ENCODE data around the gene NAV3.

The NAV3 gene

DNA sequence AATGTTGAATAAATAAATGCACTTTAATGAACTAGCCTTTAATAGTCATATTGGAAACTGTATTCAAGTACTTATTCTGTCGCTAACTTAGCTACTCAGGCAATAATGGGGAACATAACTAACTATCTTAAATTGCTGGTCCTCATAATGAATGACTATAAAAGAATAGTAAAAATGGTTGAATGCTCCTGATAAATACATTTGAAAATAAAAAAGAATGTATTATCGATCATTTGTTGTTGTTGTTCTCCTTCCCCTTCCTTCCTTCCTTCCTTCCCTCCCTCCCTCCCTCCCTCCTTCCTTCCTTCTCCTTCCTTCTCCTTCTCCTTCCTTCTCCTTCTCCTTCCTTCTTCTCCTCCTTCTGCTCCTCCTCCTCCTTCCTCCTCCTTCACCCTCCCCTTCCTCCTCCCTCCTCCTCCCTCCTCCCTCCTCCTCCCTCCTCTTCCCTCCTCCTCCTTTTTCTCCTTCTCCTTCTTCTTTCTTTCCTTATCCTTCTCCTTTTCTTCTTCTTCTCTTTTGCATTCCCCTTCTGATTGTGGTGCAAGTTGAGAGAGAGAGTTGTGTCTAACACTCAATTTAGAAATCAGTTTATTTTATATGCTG lies 133.0 kb downstream of the NAV3 start:
- TF ChIP-seq, protein P1, sequence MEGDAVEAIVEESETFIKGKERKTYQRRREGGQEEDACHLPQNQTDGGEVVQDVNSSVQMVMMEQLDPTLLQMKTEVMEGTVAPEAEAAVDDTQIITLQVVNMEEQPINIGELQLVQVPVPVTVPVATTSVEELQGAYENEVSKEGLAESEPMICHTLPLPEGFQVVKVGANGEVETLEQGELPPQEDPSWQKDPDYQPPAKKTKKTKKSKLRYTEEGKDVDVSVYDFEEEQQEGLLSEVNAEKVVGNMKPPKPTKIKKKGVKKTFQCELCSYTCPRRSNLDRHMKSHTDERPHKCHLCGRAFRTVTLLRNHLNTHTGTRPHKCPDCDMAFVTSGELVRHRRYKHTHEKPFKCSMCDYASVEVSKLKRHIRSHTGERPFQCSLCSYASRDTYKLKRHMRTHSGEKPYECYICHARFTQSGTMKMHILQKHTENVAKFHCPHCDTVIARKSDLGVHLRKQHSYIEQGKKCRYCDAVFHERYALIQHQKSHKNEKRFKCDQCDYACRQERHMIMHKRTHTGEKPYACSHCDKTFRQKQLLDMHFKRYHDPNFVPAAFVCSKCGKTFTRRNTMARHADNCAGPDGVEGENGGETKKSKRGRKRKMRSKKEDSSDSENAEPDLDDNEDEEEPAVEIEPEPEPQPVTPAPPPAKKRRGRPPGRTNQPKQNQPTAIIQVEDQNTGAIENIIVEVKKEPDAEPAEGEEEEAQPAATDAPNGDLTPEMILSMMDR (IDR thresholded peaks at IDR 0.05; ENCODE audit: borderline replicate concordance, control extremely low read depth, extremely low read depth, insufficient read depth, missing control alignments): no peak
- no peak for DNase-seq (ENCODE audit: low spot score)
- in situ Hi-C loops (cut with MboI; ENCODE audit: low sequenced_read_pairs, unreplicated experiment): no loop called here

DNA sequence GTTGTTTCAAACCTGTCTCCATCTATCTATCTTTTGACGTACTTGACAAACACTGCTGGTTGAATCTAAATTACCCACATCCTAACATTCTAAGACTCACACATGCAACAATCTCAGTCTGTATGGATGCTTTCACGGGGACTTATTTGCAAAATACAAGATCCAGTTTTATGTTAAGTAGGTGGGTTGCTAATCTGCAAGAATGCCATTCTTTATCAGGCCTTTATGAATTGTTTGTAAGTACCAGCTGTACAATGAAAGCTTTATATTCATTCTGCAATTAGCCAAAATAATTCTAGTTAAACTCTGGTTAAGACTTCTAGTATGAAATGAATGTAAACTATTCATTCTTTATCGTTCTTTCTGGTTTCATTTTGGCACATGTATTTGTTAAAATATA lies 135.1 kb downstream of the NAV3 start:
- TF ChIP-seq, protein P1 (IDR thresholded peaks at IDR 0.05; ENCODE audit: borderline replicate concordance, control extremely low read depth, extremely low read depth, insufficient read depth, missing control alignments): no peak
- in situ Hi-C loops (cut with MboI; ENCODE audit: low sequenced_read_pairs, unreplicated experiment): no loop called here
- no peak for DNase-seq (ENCODE audit: low spot score)

DNA sequence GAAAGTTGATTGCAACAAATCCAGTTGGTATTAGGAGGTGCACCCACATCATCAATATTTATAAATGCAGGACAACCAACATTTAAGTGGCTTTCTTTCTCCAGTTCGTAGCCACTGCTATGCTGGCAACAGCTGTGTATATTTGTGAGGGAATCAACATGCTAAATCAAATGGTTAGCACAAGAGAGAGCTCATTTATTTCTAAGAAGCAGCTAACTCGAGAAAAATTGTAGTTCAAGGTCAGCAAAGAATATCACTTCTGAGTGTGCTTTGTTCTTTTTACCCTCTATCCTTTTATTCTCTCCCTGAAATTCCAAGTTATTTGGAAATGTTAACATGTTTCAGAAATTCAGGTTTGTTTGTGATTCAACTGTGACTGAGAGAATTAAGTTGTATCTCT lies 137.3 kb downstream of the NAV3 start:
- no peak for DNase-seq (ENCODE audit: low spot score)

DNA sequence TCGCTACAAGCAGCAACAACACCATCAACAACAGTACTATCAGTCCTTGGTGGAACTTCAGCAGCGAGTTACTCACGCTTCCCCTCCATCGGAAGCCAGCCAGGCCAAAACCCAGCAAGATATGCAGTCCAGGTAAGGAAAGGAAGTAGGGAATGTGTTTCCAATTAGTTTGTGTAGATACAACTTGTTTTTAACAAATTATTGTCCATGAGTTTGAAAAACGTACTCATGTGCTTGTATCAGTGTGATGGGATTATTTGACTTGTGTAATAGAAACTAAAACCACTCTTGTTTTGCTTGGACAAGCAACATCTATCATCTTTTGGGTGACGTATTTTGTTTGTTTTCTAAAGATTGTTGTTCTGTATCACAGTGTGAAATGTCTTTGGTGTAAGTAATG lies 137.9 kb downstream of the NAV3 start:
- TF ChIP-seq, protein P1 (IDR thresholded peaks at IDR 0.05; ENCODE audit: borderline replicate concordance, control extremely low read depth, extremely low read depth, insufficient read depth, missing control alignments): no peak
- in situ Hi-C loops (cut with MboI; ENCODE audit: low sequenced_read_pairs, unreplicated experiment): no loop called here
- DNase-seq (ENCODE audit: low spot score): no peak

More for the DNA sequence above, 137.3 kb downstream of the NAV3 start:
- in situ Hi-C loops (cut with MboI; ENCODE audit: low sequenced_read_pairs, unreplicated experiment): no loop called here
- TF ChIP-seq, protein P1 (IDR thresholded peaks at IDR 0.05; ENCODE audit: borderline replicate concordance, control extremely low read depth, extremely low read depth, insufficient read depth, missing control alignments): no peak

DNA sequence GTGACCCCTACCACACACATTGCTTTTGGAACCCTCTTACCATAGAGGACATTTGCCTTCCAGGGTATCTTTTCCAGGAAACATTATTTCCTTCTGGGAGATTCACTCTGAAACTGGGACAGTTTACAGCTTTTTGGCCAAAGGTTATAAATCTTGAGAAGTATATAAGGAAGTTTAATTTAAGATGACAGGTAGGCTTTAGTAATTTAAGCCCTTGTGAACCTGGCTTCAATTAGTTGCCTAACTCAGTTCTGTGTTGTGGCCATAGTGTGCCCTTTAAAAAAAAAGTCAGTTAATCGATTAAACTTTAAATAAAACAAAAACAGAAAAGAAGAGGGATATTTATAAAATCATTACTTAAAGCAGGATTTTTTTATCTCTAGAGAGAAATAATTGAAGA lies 142.9 kb downstream of the NAV3 start:
- in situ Hi-C loops (cut with MboI; ENCODE audit: low sequenced_read_pairs, unreplicated experiment): no loop called here
- DNase-seq (ENCODE audit: low spot score): no peak
- TF ChIP-seq, protein P1 (IDR thresholded peaks at IDR 0.05; ENCODE audit: borderline replicate concordance, control extremely low read depth, extremely low read depth, insufficient read depth, missing control alignments): no peak

DNA sequence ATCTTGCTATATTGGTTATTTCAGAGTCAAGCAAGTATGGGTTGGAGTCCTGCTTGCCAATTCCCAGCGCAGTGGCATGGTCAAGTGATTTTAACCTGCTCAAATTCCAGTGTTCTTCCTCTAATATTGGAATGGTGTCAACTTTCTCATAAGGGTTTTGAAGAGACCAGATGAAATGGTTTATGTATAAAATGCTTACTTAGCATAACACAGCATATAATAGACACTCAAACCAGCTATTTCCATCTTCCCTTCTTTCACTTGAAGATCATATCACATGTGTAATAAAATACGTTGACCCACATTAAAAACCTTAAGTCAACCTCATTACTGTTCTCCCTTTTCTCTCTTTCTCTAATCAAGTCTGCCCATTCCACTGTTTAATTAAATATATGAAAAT lies 144.0 kb downstream of the NAV3 start:
- TF ChIP-seq, protein P1 (IDR thresholded peaks at IDR 0.05; ENCODE audit: borderline replicate concordance, control extremely low read depth, extremely low read depth, insufficient read depth, missing control alignments): no peak
- DNase-seq (ENCODE audit: low spot score): no peak
- in situ Hi-C loops (cut with MboI; ENCODE audit: low sequenced_read_pairs, unreplicated experiment): no loop called here
